NCI-H1105 treated with DMSO at 0.1 percent for 48 hours (cell line): ENCODE data around the gene CTIF.

Source experiments
- DNase-seq: peaks from one replicate; lab custom pipeline; 2025; lab: John Stamatoyannopoulos, UW

Gene CTIF

GRCh38 chr18:48552130-48552529 is 13.3 kb downstream of the CTIF start:
- DNase-seq = no peak

- no peak for DNase-seq
These were observed 14.4 kb downstream of the CTIF start for GRCh38 chr18:48553236-48553635.

GRCh38 chr18:48554610-48555400 is 16.0 kb downstream of the CTIF start:
- no peak for DNase-seq

- no peak for DNase-seq
These were observed 16.7 kb downstream of the CTIF start for GRCh38 chr18:48555465-48555995.

GRCh38 chr18:48557640-48558174 is 18.9 kb downstream of the CTIF start:
- no peak for DNase-seq

- no peak for DNase-seq
These were observed 19.4 kb downstream of the CTIF start for GRCh38 chr18:48558248-48558647.

- DNase-seq = no peak
These were observed 21.7 kb downstream of the CTIF start for GRCh38 chr18:48560491-48560890.

GRCh38 chr18:48562075-48562474 is 23.2 kb downstream of the CTIF start:
- no peak for DNase-seq

- DNase-seq = no peak
These were observed 24.2 kb downstream of the CTIF start for GRCh38 chr18:48563027-48563426.

- no peak for DNase-seq
These were observed 25.3 kb downstream of the CTIF start for GRCh38 chr18:48564139-48564538.

GRCh38 chr18:48565105-48565504 is 26.3 kb downstream of the CTIF start:
- DNase-seq = no peak

GRCh38 chr18:48566589-48566988 is 27.8 kb downstream of the CTIF start:
- DNase-seq = no peak

GRCh38 chr18:48567388-48567787 is 28.6 kb downstream of the CTIF start:
- DNase-seq = no peak

- DNase-seq = no peak
These were observed 30.5 kb downstream of the CTIF start for GRCh38 chr18:48569139-48569914.

- DNase-seq = no peak
These were observed 31.1 kb downstream of the CTIF start for GRCh38 chr18:48569915-48570264.

- no peak for DNase-seq
These were observed 31.5 kb downstream of the CTIF start for GRCh38 chr18:48570313-48570712.

- DNase-seq = no peak
These were observed 33.0 kb downstream of the CTIF start for GRCh38 chr18:48571639-48572384.

- no peak for DNase-seq
These were observed 33.7 kb downstream of the CTIF start for GRCh38 chr18:48572402-48573126.

- DNase-seq = no peak
These were observed 34.9 kb downstream of the CTIF start for GRCh38 chr18:48573632-48574283.

- no peak for DNase-seq
These were observed 36.0 kb downstream of the CTIF start for GRCh38 chr18:48574667-48575300.

- DNase-seq = no peak
These were observed 36.4 kb downstream of the CTIF start for GRCh38 chr18:48575301-48575657.
